IPS DF 4.7 (cell line): Measurements from ENCODE around the gene GRM6.

Source experiments
- DNase-seq: peaks from one replicate; pipeline ENCODE4 v3.0.0-alpha.2; 2013; ENCODE audit warnings: low spot score; ENCODE audit errors: extremely low read depth

GRM6 gene

DNA sequence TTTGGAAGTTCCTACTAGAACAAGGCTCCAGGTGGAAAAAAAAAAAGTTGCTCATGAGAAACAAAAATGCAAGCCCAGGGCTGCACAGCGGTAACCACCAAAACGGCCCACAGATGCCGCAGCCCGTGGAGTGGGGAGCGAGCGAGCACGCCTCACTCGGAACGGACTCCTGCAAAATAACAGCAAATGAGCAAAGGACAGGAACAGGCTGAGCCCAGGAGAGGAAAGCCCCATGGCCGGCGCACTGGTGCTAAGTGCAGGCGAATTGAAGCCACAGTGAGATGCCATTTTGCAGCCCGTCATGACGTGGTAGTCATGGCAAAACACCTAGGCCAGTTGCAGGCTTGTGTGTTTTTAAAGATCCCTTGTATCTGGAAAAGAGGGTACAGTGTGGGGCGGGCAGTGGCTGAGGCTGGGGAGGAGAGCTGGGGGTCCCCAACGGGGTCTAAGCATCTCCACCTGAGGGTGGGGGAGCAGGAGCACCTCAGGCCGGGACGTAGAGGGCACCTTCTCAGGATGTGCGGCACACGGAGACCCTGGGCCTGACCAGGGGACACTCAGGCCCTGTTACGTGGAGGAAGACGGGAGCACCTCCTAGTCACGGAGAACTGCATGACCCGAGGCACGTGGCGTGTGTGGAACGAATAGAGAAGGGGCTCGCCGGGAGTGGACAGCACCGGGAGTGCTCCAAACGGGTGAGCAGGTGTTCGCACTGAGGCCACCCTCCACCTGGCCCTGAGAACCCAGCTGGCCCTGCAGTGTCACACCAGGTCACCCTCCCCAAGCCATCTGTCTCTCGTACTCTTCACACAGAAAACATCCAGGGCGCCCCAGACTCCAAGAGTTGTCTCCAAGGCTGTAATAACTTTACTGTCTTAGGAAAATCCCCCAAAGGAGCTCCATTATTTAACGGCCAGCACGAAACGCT is 10.7 kb downstream of the GRM6 start:
- DNase-seq = no peak

DNA sequence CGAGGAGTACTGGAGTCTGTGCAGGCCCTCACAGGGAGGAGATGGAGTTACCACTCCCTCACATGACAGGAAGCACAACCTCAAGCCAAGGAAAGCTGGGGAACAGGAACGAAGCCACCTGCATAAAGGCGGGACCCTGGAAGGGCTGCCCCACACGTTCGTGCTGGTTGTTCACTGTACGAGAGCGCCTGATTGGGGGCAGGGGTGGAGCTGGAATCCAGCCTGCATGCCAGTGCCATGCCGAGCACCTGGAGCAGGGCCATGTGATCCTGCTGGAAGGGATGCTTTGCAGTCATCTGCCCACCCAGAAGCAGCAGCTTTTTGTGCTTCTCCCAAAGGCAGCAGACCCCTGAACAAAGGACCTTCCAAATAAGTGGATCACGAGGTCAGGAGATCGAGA is 11.4 kb downstream of the GRM6 start:
- no peak for DNase-seq

DNA sequence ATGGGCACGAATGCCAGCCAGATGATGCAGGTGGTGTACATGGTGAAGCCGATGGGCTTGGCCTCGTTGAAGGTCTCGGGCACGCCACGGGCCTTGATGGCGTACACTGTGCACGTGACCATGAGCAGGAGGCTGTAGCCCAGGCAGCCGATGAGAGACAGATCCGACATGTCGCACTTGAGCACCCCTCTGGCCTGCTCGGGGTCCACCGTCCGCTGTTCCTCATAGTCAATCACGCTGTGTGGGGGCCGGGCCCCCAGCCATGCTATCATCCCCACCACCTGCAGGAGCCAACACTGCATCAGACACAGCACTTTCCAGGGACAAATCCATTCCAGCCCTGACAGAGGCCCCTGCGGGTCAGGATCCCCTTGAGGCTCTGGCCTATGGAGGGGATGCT is 12.2 kb downstream of the GRM6 start:
- no peak for DNase-seq

DNA sequence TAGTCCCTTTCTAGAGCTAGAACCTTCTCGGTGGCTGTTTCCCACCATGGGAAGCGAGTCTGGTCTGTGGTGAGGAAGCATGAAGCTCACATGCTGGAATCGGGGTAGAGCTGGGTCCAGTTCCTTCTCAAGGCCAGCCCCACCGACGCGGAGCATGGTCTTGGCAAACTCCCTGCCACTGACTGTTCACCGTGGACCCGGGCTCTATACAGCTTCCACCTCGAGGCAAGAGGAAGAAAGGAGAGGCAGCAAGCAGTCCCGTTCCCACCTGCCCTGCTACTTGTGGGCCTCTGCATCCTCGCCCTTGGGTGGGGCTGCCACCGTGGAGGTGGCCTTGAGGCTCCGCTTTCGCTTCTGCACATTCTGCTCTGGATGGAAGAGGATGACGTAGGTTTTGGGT is 13.7 kb downstream of the GRM6 start:
- DNase-seq = no peak

DNA sequence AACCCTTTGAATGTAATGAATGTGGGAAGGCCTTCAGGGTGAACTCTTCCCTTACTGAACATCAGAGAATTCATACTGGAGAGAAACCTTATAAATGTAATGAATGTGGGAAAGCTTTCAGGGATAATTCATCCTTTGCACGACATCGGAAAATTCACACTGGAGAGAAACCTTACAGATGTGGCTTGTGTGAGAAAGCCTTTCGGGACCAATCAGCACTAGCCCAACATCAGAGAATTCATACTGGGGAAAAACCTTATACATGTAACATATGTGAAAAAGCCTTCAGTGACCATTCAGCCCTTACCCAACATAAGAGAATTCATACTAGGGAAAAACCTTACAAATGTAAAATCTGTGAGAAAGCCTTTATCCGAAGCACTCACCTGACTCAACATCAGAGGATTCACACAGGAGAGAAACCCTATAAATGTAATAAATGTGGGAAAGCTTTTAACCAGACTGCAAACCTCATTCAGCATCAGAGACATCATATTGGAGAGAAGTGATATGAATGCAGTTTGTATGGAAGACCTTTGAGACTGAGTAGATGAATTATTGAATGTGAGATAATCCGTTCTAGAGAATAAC is 29.6 kb downstream of the GRM6 start:
- no peak for DNase-seq

DNA sequence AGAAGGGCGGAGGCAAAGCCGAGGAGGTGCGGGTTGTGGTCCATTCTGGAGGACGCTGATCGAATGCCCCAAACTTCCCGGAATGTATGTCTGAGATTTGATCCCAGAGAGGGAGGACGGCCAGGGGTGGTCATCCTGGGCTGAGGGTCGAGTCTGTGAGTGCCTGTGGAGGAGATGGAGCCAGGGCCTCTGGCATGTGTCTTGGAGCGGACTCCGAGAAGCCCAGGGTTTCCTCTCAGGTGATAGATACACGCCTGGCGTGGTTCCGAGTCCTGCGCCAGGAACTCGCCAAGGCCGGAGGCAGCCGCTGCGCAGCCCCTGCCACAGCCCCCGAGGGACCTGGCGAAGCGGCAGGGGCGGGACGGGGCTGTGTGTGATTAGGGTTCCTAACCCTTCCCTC is 53.8 kb downstream of the GRM6 start:
- DNase-seq = no peak

DNA sequence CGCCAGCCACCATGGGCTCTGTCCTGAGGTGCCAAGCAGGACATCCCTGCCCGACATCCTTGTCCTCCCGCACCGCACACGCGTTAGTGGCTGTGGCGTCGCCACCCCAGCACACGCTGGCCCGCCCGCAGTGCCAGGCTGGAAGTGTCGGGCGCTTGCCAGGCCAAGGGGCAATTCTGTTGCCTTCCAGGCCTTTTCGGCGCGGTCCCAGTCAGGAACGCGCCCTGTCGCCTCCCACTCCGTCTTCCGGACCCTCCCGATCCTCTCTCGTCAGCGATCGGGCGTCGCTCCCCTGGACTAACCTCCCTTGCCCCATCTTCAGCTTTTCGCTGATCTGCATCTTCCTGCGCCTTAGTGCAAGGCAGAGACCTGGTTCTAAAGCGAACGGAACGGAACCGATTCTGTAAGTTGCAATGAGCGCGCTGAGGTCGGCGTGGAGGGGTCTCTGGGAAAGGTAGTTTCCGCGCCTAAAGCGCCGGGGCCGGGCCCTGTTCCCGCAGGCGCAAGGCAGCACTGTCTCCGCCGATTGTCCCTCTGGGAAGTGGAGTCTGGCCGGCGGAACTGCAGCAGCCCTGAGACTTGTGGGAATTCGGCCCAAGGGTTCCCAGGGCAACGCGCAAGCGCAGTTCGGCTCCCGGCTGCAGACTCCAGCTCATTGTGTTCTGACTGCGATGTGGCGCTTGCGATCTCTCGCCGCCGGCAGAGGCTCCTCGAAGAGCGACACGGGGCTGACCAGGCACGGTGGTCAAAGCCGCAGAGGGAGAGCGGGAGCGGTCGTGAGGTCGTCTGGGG is 54.4 kb downstream of the GRM6 start, which contains the start of gene ZNF454:
Gene ZNF454, plus strand, starts transcription at position 630 of the 792 bp plus-strand sequence. CDS start 1,594 bp downstream, outside the sequence.
- DNase-seq = no peak

DNA sequence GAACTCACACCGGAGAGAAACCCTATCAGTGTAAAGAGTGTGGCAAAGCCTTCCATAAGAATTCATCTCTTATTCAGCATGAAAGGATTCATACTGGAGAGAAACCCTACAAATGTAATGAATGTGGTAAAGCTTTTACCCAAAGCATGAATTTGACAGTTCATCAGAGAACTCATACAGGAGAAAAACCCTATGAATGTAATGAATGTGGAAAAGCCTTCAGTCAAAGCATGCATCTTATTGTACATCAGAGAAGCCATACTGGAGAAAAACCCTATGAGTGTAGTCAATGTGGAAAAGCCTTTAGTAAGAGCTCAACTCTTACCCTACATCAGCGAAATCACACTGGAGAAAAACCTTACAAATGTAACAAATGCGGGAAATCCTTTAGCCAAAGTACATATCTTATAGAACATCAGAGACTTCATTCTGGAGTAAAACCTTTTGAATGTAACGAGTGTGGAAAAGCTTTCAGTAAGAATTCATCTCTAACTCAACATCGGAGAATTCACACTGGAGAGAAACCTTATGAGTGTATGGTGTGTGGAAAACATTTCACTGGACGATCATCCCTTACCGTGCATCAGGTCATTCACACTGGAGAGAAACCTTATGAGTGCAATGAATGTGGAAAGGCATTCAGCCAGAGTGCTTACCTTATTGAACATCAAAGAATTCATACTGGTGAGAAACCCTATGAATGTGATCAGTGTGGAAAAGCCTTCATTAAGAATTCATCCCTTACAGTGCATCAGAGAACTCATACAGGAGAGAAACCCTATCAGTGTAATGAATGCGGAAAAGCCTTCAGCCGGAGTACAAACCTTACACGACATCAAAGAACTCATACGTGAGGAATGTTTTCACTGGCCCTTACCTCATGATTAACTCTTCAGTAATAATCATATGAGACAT is 63.0 kb downstream of the GRM6 start:
- DNase-seq = no peak
